NT2/D1 (cell line): ENCODE results near the gene GALNT18.

Source experiments
- DNase-seq: peaks from one replicate; pipeline ENCODE4 v3.0.0-alpha.2; 2011; ENCODE audit warnings: low read depth, low spot score
- H3K27me3 ChIP-seq: 2 replicates; pipeline ENCODE4 v1.6.0; 2011; ENCODE audit warnings: mild to moderate bottlenecking; ENCODE audit not compliant: insufficient read length, insufficient read depth
- H3K36me3 ChIP-seq: 2 replicates; pipeline ENCODE4 v1.6.1; 2011; ENCODE audit warnings: mild to moderate bottlenecking, low read length, mixed read lengths; ENCODE audit not compliant: insufficient read depth, insufficient read length
- H3K4me1 ChIP-seq: 2 replicates; pipeline ENCODE4 v1.5.1; 2011; ENCODE audit not compliant: insufficient read depth, insufficient read length
- H3K4me3 ChIP-seq: 2 replicates; pipeline ENCODE4 v1.5.1; 2011; ENCODE audit warnings: low read depth; ENCODE audit not compliant: insufficient read length
- H3K9ac ChIP-seq: 2 replicates; pipeline ENCODE4 v1.6.0; 2011; ENCODE audit warnings: low read depth; ENCODE audit not compliant: insufficient read length
- H3K9me3 ChIP-seq: 2 replicates; pipeline ENCODE4 v1.5.1; 2011; ENCODE audit warnings: mild to moderate bottlenecking, low read length; ENCODE audit not compliant: insufficient read depth
- SUZ12 ChIP-seq: IDR thresholded peaks from 2 replicates; pipeline ENCODE4 v1.6.1; 2011; ENCODE audit not compliant: insufficient read length, insufficient read depth; ENCODE audit errors: extremely low read depth
- YY1 ChIP-seq: IDR thresholded peaks from 2 replicates; pipeline ENCODE4 v1.6.1; 2011; ENCODE audit not compliant: insufficient read length, insufficient read depth
- ZNF274 ChIP-seq: IDR thresholded peaks from 2 replicates; pipeline ENCODE4 v1.6.1; 2011; ENCODE audit warnings: mild to moderate bottlenecking, low read depth, low read length

Gene GALNT18

GRCh38 chr11:11618973-11619435 lies 2.8 kb downstream of the GALNT18 start:
- Histone ChIP-seq H3K4me1 (no peaks in the 10 kb centered on the region), H3K4me3 (no peak overlapping the region)

GRCh38 chr11:11615086-11615485 lies 6.7 kb downstream of the GALNT18 start:
- no peaks in the 10 kb centered on the region for H3K36me3 ChIP-seq
- H3K4me3 ChIP-seq, result no peak overlapping the region
- DNase-seq, result no peak
- no peaks in the 10 kb centered on the region for H3K4me1 ChIP-seq
- peaks cover 10% of the 10 kb centered on the region for H3K27me3 ChIP-seq
- no peaks in the 10 kb centered on the region for H3K9me3 ChIP-seq
- H3K9ac ChIP-seq, result no peak overlapping the region
- TF ChIP-seq ZNF274, result no peak
- no peak for TF ChIP-seq YY1
- no peak for TF ChIP-seq SUZ12

More at GRCh38 chr11:11618973-11619435, 2.8 kb downstream of the GALNT18 start:
- H3K27me3 ChIP-seq, result peaks cover 27% of the 10 kb centered on the region
- no peak for DNase-seq
- H3K9ac ChIP-seq, result no peak overlapping the region
- H3K9me3 ChIP-seq, result no peaks in the 10 kb centered on the region
- TF ChIP-seq SUZ12 (no peak), ZNF274 (no peak), YY1 (no peak)
- no peaks in the 10 kb centered on the region for H3K36me3 ChIP-seq

GRCh38 chr11:11612439-11612838 lies 9.4 kb downstream of the GALNT18 start:
- no peak for DNase-seq
- no peaks in the 10 kb centered on the region for H3K27me3 ChIP-seq
- H3K9me3 ChIP-seq, result no peaks in the 10 kb centered on the region
- H3K36me3 ChIP-seq, result no peaks in the 10 kb centered on the region
- TF ChIP-seq SUZ12 (no peak), ZNF274 (no peak), YY1 (no peak)
- H3K9ac ChIP-seq, result no peak overlapping the region
- H3K4me3 ChIP-seq, result no peak overlapping the region
- no peaks in the 10 kb centered on the region for H3K4me1 ChIP-seq

GRCh38 chr11:11611381-11611780 lies 10.4 kb downstream of the GALNT18 start:
- Histone ChIP-seq H3K36me3 (no peaks in the 10 kb centered on the region), H3K4me1 (no peaks in the 10 kb centered on the region), H3K9ac (no peak overlapping the region), H3K27me3 (no peaks in the 10 kb centered on the region), H3K4me3 (no peak overlapping the region), H3K9me3 (no peaks in the 10 kb centered on the region)
- TF ChIP-seq YY1 (no peak), SUZ12 (no peak), ZNF274 (no peak)
- DNase-seq, result no peak

GRCh38 chr11:11608783-11609232 lies 13.0 kb downstream of the GALNT18 start:
- H3K9me3 ChIP-seq, result no peaks in the 10 kb centered on the region
- no peak overlapping the region for H3K4me3 ChIP-seq
- H3K36me3 ChIP-seq, result no peaks in the 10 kb centered on the region
- TF ChIP-seq YY1 (no peak), ZNF274 (no peak), SUZ12 (no peak)
- DNase-seq, result no peak
- H3K4me1 ChIP-seq, result no peaks in the 10 kb centered on the region
- no peaks in the 10 kb centered on the region for H3K27me3 ChIP-seq
- H3K9ac ChIP-seq, result no peak overlapping the region

- no peak for DNase-seq
- Histone ChIP-seq H3K9ac (no peak overlapping the region), H3K9me3 (no peaks in the 10 kb centered on the region), H3K27me3 (no peaks in the 10 kb centered on the region), H3K36me3 (no peaks in the 10 kb centered on the region), H3K4me1 (no peaks in the 10 kb centered on the region), H3K4me3 (no peak overlapping the region)
- TF ChIP-seq SUZ12 (no peak), ZNF274 (no peak), YY1 (no peak)
Measured at GRCh38 chr11:11607772-11608171, 14.0 kb downstream of the GALNT18 start.

- no peaks in the 10 kb centered on the region for H3K27me3 ChIP-seq
Measured at GRCh38 chr11:11605821-11606450, 15.9 kb downstream of the GALNT18 start.

More at GRCh38 chr11:11605821-11606450, 15.9 kb downstream of the GALNT18 start:
- Histone ChIP-seq H3K9ac (no peak overlapping the region), H3K4me1 (no peaks in the 10 kb centered on the region), H3K36me3 (no peaks in the 10 kb centered on the region), H3K9me3 (no peaks in the 10 kb centered on the region; the same call in 1 of the 2 replicates), H3K4me3 (no peak overlapping the region)
- no peak for TF ChIP-seq ZNF274
- no peak for TF ChIP-seq YY1
- TF ChIP-seq SUZ12, result no peak
- DNase-seq, result no peak
